ENCODE measurements around the gene PAAF1.
"Not testable (repeated sequence)": the region's sequence is repeated elsewhere in the genome, so short reads cannot be mapped to it uniquely, and the experiment has no call there.

The PAAF1 gene

DNA sequence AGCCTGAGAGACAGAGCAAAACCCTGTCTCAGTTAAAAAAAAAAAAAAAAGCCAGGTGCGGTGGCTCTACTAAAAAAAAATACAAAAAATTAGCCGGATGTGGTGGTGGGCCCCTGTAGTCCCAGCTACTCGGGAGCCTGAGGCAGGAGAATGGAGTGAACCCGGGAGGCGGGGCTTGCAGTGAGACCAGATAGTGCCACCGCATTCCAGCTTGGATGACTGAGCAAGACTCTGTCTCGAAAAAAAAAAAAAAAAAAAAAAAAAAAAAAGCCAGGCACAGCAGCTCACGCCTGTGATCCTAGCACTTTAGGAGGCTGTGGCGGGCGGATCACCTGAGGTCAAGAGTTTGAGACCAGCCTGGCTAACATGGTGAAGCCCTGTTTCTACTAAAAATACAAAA, 3.6 kb downstream of the PAAF1 start:
- DNase-seq (ENCODE audit: insufficient read length, low spot score); FAIRE-seq: not testable (repeated sequence)

DNA sequence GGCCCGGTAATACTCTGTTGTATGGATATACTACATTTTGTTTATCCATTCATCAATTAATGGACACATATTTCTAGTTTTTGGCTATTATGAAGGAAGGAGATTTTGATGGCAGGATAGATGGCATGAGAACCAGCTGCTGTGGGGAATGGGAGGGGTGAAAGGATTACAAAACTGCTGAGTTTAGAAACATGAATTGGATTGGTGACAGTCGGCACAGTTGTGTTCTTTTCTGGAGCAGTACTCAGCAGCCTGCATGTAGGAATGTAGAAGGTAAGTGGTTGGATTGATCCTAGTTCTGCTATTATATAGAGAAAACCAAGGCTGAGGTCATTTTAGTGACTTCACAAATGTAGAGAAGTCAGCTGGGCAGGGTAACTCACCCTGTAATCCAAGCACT, 7.1 kb downstream of the PAAF1 start:
- FAIRE-seq, result no peak

DNA sequence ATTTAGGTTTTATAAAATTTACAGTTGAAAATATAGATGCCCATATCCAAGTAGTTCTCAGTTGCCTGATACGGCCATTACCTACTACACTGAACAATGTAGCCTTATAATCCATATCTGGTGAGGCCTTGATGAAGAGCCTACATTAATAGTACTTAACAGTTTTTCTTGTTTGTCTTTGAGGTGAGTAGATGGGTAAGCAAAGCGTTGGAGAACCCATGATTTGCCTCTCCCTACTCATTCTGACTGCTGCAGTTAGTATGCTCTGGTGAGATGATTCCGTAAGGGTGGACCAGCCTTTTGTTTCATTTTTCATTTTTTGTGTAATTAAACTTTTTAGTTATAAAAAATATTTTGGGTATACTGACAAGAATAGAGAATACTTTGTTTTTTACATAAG, 11.4 kb downstream of the PAAF1 start:
- FAIRE-seq (no peak), DNase-seq (ENCODE audit: insufficient read length, low spot score) (no peak)

More for the DNA sequence above, 7.1 kb downstream of the PAAF1 start:
- DNase-seq (ENCODE audit: insufficient read length, low spot score), result no peak

DNA sequence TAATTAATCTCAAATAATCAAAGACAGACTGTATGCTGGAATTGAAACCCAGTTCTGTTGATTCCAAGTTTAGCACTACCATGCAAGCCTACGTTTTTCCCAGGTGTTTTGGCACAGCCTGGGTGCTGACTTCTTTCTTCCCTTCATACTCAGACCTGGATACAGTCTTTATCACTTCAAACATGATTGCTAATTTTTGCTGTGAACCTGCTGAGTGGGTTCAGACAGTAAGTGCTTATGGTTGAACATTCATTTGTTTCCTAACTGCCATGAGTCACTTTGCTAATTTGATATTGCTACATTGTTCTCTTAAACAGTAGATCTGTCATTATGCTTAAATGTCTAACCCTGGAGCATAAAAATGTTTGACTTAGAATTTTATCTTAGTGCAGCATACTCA, 12.2 kb downstream of the PAAF1 start:
- FAIRE-seq (no peak), DNase-seq (ENCODE audit: insufficient read length, low spot score) (no peak)

DNA sequence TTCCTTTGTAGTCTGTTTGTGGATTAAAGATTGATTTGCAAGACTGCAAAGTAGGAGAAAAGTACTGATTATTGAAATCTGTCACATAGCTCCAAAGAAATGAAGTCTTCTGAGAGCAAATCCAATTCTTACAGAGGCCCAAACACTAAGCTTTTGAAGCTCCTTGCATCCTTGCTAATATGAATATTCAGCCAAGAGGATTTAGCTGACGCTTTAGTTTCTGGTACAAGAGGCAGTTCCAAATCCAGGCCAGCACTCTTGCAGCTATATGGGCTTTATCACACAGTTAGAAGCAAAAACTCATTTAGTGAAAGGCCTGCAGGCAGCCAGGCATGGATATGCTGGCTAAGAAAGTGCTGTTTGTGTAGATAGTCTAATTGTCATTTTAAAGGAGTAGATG, 12.7 kb downstream of the PAAF1 start:
- DNase-seq (ENCODE audit: insufficient read length, low spot score) (no peak), FAIRE-seq (no peak)

DNA sequence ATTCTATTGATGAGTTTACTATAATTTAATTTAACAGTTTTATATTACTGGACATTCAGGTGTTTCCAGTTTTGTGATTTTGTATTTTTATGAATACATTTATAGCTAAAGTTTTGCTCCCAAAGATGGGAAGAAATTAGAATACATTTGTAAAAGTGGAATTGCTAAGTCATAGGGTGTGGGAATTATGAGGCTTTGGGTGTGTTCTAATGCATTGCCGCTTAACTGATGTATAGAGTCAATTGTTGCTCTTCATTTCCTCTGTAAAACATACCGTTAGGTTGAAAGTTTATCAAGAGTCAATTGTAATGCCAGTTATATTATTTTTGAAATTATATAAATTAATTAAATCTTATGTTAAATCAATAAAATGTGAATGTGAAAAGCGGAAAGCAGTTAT, 16.2 kb downstream of the PAAF1 start:
- no peak for DNase-seq (ENCODE audit: insufficient read length, low spot score)
- FAIRE-seq, result no peak

DNA sequence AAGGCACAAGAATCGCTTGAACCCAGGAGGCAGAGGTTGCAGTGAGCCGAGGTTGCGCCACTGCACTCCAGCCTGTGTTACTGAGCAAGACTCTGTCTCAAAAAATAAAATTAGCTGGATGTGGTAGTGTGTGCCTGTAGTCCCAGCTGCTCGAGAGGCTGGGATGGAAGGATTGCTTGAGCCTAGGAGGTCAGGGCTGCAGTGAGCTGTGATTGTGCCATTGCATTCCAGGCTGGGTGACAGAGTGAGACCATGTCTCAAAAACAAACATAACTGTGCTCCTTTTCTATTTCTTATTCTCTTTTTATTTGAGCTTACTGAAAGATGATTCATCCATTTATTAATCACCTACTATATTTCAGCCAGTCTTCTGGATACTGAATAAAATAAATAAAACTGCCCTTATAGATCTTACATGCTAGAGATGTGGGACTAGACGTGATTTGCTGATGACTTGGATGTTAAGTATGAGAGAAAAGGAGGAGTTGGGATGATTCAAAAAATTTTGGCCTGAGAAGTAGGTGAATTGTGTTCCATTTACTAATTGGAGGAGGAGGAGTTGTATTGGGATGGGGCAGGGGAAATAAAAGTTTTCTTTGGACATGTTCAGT, 18.0 kb downstream of the PAAF1 start:
- no peak for DNase-seq (ENCODE audit: insufficient read length, low spot score)
- no peak for FAIRE-seq

DNA sequence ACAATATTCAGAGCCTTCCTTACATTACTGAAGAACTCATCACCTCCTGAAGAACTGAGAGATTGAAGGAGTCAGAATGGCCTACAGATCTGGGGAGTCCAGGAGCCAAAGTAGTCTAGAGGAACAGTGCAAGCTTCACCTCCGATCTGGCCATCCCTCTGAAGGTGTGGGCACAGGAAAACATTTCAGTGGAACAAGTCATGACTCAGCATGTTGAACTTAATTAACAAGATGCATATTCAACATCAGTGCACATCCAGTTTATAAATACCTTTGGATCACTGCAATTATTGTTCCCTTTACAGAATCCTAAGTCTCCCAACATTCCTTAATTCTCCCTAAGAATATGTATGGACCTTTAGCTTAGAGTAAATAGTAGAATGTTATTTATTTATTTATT, 25.5 kb downstream of the PAAF1 start:
- DNase-seq (ENCODE audit: insufficient read length, low spot score) (no peak), FAIRE-seq (peak; percentile 60)

DNA sequence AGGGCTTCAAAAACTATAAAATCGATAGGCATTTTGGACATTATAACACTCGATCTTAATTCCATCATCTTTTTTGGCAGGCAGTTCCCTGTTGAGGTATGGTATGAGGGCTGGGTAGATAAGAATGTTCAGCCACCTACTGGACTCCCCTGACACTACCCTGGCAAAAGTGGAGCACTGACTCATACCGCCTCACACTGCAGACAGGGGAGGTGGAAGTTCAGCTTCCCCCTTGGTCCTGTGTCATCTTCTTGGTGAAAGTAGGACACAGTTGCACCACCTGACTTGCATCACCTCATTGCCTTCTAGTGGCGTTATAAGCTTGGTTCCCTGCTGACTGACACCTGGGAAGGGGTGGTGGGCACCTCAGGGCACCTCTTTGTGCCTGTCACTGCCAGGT, 30.4 kb downstream of the PAAF1 start:
- DNase-seq (ENCODE audit: insufficient read length, low spot score), result peak; percentile 45
- peak; percentile 74 for FAIRE-seq

DNA sequence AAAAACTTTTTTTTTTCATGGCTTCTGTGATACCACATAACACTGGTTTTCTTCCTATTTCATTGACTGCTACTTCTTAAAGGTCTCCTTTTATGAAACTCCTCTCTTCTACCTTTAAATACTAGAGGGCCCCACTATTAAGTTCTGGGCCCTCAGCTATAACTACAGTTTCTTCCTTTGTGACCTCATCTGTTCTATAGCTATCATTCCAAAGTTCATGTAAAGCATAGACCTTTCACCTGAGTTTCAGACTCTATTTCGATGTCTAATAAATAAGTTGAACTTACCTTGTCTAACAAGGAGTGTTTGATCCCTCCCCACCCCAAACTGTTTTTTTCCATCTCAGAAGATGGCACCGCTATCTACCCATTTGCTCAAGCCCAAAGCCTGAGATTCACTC, 35.2 kb downstream of the PAAF1 start:
- no peak for FAIRE-seq
- DNase-seq (ENCODE audit: insufficient read length, low spot score), result no peak

DNA sequence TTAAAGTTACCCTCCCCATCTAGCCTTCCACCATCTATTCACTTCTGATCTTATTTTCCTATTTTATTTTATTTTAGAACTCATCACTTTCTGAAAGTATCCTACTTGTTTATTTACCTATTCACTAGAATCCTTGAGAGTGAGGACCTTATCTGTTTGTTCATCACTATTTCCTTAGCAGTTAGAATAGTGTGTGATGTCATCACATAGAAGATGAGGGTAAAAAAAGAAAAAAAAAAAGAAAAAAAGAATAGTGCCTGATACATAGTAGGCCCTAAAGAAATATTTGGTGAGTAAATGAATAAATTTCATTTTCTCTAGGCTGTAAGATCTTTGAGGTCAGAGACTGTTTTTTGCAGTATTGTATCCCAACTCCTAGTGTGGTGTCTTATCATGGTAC, 36.7 kb downstream of the PAAF1 start:
- no peak for FAIRE-seq
- no peak for DNase-seq (ENCODE audit: insufficient read length, low spot score)

DNA sequence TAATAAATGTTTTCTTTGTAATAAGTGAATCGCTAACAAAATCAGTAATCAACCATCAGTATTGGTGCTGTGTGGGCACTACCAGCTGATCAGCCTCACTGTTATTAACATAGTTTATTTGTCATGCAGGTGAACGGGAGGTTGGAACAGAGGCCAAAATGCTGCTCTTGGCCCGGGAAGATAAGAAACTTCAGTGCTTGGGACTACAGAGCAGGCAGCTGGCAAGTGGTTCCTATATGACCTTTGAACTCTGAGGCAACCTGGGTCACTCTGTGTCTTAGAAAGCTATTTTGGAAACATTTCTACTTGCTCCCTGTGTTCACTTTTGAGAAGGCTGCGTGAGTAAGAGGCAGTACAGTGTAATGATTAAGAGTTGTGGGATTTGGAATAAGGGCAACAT, 37.5 kb downstream of the PAAF1 start:
- FAIRE-seq (no peak), DNase-seq (ENCODE audit: insufficient read length, low spot score) (no peak)

DNA sequence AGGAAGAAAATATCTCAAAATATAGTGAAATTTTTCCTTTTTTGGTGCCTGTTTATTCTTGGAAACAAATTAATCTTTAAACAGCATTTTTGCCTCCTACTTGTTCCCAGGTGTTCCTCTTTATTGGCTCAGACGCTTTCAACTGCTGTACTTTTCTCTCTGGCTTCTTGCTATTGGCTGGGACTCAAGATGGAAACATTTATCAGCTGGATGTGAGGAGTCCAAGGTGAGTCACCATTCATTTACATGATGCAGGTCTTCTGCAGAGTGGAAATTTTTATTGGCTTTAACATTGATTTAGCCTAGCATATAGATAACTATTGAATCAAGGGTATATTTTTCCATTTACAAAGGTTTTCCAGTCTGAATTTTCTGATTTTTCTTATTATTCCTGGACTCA, 39.6 kb downstream of the PAAF1 start:
- DNase-seq (ENCODE audit: insufficient read length, low spot score) (no peak), FAIRE-seq (no peak)

DNA sequence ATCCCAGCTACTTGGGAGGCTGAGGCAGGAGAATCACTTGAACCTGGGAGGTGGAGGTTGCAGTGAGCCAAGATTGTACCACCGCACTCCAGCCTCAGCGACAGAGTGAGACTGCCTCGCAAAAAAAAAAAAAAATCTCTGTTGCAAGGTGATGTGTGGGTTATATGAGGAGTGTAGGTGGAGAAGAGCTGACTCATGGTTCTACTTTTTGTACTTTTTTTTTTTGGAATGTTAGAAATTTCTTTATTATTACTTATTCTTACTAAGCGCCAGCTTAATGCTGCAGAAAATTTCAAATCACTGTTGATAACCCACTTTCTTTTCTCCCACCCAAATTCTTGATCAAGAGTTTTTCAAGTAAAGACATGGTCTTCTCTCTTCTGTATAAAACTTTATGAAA, 44.4 kb downstream of the PAAF1 start:
- FAIRE-seq, result no peak
- no peak for DNase-seq (ENCODE audit: insufficient read length, low spot score)

DNA sequence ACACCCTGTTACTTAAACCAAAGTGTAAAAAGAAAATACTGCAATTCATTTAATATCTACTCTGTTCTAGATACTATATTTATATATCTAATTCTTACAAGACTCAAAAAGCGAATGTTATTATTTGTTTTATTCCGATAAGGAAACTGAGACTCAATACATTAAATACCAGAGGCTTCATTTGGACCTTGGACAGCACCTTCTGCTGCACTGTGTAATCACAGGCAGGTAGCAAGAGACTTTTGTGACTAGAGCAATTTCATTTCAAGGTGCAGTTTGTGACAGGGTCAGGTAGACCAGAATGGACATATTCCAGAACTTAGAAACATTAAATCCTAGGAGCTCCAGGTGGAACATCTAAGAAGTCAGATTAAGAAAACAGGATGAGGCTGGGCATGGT, 52.6 kb downstream of the PAAF1 start:
- no peak for DNase-seq (ENCODE audit: insufficient read length, low spot score)
- no peak for FAIRE-seq

DNA sequence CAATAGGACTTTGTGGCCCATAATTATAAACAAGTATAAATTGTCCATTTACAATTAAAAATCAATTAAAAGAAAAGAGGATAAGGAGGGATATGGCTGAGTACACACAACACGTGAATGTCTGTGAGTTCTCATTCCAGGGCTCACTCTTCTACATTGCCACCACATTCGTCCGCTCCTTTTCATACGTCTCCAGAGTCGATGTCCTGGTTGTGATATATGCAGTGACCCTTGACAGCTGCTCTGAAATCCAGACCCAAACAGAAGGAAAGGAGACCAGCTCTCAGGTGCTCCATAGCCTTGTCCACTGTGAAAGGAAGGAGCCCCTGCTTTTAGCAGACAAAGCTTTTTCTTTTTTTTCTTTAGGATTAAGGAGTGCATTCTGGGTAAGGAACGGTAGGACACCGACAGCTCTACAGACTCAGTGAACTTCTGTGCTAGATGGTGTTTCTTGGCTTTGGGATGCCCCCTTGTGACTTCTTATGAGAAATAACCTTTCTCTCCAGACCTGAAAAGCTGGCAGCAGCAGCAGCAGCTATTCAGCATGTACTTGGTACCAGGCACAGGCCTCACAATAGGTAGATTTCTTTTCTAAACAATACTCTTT, 54.3 kb downstream of the PAAF1 start:
- peak; percentile 75 for FAIRE-seq
- DNase-seq (ENCODE audit: insufficient read length, low spot score), result peak; percentile 87

DNA sequence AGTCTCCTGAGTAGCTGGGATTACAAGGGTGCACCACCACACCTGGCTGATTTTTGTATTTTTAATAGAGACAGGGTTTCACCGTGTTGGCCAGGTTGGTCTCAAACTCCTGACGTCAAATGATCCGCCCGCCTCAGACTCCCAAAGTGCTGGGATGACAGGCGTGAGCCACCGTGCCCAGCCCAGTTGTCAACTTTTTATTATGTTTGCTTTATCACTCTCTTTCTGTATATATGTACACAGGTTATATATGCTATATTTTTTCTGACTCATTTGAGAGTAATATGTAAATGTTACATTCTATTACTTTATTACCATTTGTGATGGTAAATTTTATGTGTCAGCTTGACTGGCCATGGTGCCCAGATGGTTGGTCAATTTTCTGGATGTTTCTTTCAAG, 55.2 kb downstream of the PAAF1 start:
- DNase-seq (ENCODE audit: insufficient read length, low spot score) (no peak), FAIRE-seq (no peak)

DNA sequence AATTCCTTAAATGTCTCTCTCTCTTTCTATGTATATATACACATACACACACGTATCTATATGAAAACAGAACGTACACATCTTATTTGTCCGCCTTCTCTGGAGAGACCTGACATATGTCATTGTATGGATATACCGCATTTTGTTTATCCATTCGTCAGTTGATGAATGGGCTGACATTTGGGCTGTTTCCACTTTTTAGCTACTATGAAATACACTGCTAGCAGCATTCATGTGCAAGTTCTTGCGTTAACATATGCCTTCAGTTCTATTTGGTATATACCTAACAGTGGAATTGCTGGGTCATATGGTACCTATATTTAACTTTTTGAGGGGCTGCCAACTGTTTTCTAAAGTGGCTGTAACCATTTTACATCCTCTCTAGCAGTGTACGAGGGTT, 56.0 kb downstream of the PAAF1 start:
- DNase-seq (ENCODE audit: insufficient read length, low spot score) (no peak), FAIRE-seq (no peak)

DNA sequence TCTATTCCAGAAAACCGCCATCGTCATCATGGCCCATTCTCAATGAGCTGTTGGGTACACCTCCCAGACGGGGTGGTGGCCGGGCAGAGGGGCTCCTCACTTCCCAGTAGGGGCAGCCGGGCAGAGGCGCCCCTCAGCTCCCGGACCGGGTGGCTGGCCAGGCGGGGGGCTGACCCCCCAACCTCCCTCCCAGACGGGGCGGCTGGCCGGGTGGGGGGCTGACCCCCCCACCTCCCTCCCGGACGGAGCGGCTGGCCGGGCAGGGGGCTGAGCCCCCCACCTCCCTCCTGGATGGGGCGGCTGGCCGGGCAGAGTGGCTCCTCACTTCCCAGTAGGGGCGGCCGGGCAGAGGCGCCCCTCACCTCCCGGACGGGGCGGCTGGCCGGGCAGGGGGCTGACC, 59.2 kb downstream of the PAAF1 start:
- FAIRE-seq, result not testable (repeated sequence)

DNA sequence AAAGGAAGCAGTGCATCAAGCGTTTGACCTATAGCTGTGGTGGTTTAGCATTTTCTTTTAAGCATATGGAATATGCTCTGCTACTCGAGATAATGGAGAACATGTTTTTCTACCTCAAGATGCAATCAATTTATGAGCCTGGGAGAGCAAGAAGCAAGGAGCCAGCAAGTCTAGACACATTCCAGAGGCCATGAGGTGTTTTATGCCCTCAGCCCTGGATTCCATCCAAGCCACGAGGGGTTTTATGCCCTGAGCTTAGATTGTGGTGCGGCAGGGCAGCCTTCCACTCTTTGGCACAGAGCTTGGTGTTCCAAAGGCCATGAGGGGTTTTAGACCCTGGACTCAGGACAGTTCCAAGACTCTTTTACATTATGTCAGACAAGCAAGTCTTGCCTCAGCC, 62.3 kb downstream of the PAAF1 start:
- FAIRE-seq (no peak), DNase-seq (ENCODE audit: insufficient read length, low spot score) (no peak)

More for the DNA sequence above, 59.2 kb downstream of the PAAF1 start:
- DNase-seq (ENCODE audit: insufficient read length, low spot score), result not testable (repeated sequence)

DNA sequence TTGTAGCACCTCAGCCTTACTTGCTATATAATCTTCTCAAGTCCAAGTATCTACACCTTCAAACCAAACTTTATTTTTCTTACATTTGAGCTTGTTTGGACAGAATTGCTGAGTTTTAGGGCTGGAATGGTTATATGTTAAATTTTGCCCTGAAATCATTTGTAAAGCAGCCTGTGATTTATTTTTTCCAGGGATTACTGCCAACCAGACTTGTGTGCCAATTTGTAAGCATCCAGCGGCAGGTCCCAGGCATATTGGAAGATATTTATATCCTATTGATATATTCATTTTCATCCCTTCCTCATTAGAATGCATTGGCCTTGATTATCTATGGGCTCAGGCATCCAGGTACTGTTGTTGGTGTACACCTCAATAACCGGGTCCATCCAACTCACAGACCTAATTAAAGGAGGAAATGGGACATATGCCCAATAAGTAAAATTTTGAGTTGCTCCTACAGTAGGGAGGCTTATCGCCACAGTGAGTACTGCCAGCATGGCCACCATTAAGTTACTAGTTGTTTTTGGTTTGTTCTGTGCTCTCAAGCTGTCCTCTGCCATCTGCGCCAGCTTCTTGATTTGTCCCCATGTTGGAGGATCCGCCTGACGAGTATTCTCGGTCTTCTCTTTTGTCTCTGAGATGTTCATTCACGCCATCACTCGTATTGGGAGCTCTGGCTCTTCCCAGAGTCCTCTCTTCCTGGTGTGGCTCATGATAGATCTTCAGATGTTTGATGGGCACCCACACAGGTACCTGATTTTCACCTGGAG, 64.2 kb downstream of the PAAF1 start:
- no peak for FAIRE-seq
- DNase-seq (ENCODE audit: insufficient read length, low spot score), result no peak

DNA sequence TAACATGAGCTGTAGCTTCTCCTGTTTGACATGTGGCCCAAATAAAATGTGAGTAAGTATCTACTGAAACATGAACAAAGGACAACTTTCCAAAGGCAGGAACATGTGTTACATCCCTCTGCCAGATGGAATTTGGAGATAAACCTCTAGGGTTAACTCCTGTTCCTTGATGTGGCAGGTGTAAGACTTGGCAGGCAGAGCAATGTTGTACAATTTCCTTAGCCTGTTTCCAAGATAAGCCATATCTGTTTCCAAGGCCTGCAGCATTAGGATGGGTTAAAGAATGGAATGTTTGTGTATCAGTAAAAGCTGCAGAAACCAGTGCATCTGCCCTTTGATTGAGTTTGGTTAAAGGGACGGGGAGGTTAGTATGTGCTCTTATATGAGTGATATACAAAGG, 65.2 kb downstream of the PAAF1 start:
- FAIRE-seq, result no peak
- DNase-seq (ENCODE audit: insufficient read length, low spot score), result no peak
